ENCODE measurements around the gene TUBD1. TPM values are rescaled to one million over a fixed set of nuclear protein-coding genes. Genes with fewer than 3 reads are reported as not detected.
"Not testable (repeated sequence)": the region's sequence is repeated elsewhere in the genome, so short reads cannot be mapped to it uniquely, and the experiment has no call there.

TUBD1 gene
- total RNA-seq, 2 donors from 2014 or later = 17.5 to 24.1 TPM

DNA sequence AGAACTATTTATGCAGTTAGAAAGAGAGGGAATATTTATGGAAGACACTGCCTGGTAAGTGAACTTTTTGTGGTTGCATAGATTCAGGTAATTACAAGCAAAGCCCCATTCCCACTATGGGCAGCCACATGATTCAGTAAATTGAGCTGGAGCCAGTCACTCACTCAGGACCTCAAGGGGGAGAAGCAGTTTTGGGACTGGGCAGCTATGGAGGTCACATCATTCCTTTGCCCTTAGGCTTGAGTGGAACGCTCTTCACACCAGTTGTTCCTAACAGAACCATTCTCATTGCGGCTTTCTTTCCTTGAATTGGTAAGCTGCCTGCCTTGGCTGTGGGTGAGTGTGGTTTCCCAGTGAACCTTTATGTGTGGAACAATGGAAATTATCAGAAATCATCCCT is 37.4 kb upstream of the TUBD1 start:
- not testable (repeated sequence) for H3K27ac ChIP-seq (ENCODE audit: low read depth, low read length); H3K9me3 ChIP-seq (ENCODE audit: control insufficient read depth, low read length); H3K27me3 Mint-ChIP-seq (ENCODE audit: insufficient read depth); H3K9me3 Mint-ChIP-seq; H3K27me3 ChIP-seq (ENCODE audit: control insufficient read depth, insufficient read depth, low read length, poor library complexity, severe bottlenecking); H3K4me1 ChIP-seq (ENCODE audit: control insufficient read depth, insufficient read depth, low read length); H3K4me3 ChIP-seq (ENCODE audit: low read length); DNase-seq; H3K27ac Mint-ChIP-seq; H3K4me1 Mint-ChIP-seq; H3K4me3 Mint-ChIP-seq; H3K9ac ChIP-seq (ENCODE audit: extremely low read depth, low read length, poor library complexity, severe bottlenecking)
- 96 to 100% methylated on average over 2 of the region's 2 CpGs for WGBS, 2 experiments (ENCODE audit: insufficient coverage in 1 of 2, insufficient read length in 1 of 2)
- peaks cover 44% of the 10 kb centered on the region for H3K36me3 Mint-ChIP-seq (ENCODE audit: low read depth)
- H3K36me3 ChIP-seq (ENCODE audit: control insufficient read depth, insufficient read depth, low read length) = peaks cover 51% of the 10 kb centered on the region

- not testable (repeated sequence) for DNase-seq; H3K9me3 Mint-ChIP-seq; H3K4me1 ChIP-seq (ENCODE audit: control insufficient read depth, insufficient read depth, low read length); H3K9ac ChIP-seq (ENCODE audit: extremely low read depth, low read length, poor library complexity, severe bottlenecking); H3K27me3 ChIP-seq (ENCODE audit: control insufficient read depth, insufficient read depth, low read length, poor library complexity, severe bottlenecking); H3K4me1 Mint-ChIP-seq; H3K27ac ChIP-seq (ENCODE audit: low read depth, low read length); H3K4me3 Mint-ChIP-seq; H3K27me3 Mint-ChIP-seq (ENCODE audit: insufficient read depth); H3K4me3 ChIP-seq (ENCODE audit: low read length); H3K27ac Mint-ChIP-seq; H3K9me3 ChIP-seq (ENCODE audit: control insufficient read depth, low read length)
- H3K36me3 ChIP-seq (ENCODE audit: control insufficient read depth, insufficient read depth, low read length) = peaks cover 28% of the 10 kb centered on the region
- 95 to 98% methylated on average over 5 of the region's 5 CpGs for WGBS, 2 experiments (ENCODE audit: insufficient coverage in 1 of 2, insufficient read length in 1 of 2)
- peaks cover 29% of the 10 kb centered on the region for H3K36me3 Mint-ChIP-seq (ENCODE audit: low read depth)
Measured at GRCh38 chr17:59920637-59921036, 27.9 kb upstream of the TUBD1 start.

DNA sequence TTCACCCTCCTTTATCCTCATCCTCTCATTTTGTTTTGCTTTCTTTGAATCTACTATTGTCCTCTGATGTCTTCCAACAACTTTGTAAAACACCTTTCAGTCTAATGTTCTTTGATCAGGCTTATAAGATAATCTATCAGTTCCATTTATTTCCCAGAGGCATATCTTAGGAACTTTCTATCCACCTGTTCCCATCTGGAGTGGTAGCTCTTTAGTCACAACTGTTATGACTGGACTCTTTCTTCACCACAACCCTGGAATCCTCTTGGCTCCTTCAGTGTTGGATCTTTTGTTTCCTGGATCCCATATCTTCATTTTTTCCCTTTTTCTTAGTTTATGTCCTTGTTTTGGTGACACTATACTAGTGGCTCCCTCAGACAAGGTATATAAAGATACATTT is 23.7 kb upstream of the TUBD1 start:
- no peaks in the 10 kb centered on the region for H3K9me3 Mint-ChIP-seq
- peaks cover 27% of the 10 kb centered on the region for H3K36me3 Mint-ChIP-seq (ENCODE audit: low read depth)
- H3K27me3 Mint-ChIP-seq (ENCODE audit: insufficient read depth) = no peaks in the 10 kb centered on the region
- no peak overlapping the region for H3K4me3 ChIP-seq (ENCODE audit: low read length)
- no peaks in the 10 kb centered on the region for H3K27me3 ChIP-seq (ENCODE audit: control insufficient read depth, insufficient read depth, low read length, poor library complexity, severe bottlenecking)
- H3K4me1 ChIP-seq (ENCODE audit: control insufficient read depth, insufficient read depth, low read length) = no peaks in the 10 kb centered on the region
- DNase-seq = no peak
- H3K27ac Mint-ChIP-seq = no peak overlapping the region
- H3K36me3 ChIP-seq (ENCODE audit: control insufficient read depth, insufficient read depth, low read length) = peaks cover 43% of the 10 kb centered on the region
- H3K4me3 Mint-ChIP-seq = no peak overlapping the region
- no peak overlapping the region for H3K9ac ChIP-seq (ENCODE audit: extremely low read depth, low read length, poor library complexity, severe bottlenecking)
- H3K9me3 ChIP-seq (ENCODE audit: control insufficient read depth, low read length) = no peaks in the 10 kb centered on the region
- TF ChIP-seq, protein P1, sequence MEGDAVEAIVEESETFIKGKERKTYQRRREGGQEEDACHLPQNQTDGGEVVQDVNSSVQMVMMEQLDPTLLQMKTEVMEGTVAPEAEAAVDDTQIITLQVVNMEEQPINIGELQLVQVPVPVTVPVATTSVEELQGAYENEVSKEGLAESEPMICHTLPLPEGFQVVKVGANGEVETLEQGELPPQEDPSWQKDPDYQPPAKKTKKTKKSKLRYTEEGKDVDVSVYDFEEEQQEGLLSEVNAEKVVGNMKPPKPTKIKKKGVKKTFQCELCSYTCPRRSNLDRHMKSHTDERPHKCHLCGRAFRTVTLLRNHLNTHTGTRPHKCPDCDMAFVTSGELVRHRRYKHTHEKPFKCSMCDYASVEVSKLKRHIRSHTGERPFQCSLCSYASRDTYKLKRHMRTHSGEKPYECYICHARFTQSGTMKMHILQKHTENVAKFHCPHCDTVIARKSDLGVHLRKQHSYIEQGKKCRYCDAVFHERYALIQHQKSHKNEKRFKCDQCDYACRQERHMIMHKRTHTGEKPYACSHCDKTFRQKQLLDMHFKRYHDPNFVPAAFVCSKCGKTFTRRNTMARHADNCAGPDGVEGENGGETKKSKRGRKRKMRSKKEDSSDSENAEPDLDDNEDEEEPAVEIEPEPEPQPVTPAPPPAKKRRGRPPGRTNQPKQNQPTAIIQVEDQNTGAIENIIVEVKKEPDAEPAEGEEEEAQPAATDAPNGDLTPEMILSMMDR (conservative IDR thresholded peaks at IDR 0.05) = no peak
- H3K4me1 Mint-ChIP-seq = no peaks in the 10 kb centered on the region
- no peak overlapping the region for H3K27ac ChIP-seq (ENCODE audit: low read depth, low read length)

- TF ChIP-seq, protein P1 (conservative IDR thresholded peaks at IDR 0.05) = peak; percentile 85
- Histone ChIP-seq H3K9ac (ENCODE audit: extremely low read depth, low read length, poor library complexity, severe bottlenecking) (no peak overlapping the region), H3K36me3 (ENCODE audit: control insufficient read depth, insufficient read depth, low read length) (peaks cover 42% of the 10 kb centered on the region), H3K27ac (ENCODE audit: low read depth, low read length) (no peak overlapping the region), H3K27me3 (ENCODE audit: control insufficient read depth, insufficient read depth, low read length, poor library complexity, severe bottlenecking) (no peaks in the 10 kb centered on the region), H3K4me1 (ENCODE audit: control insufficient read depth, insufficient read depth, low read length) (no peaks in the 10 kb centered on the region), H3K4me3 (ENCODE audit: low read length) (no peak overlapping the region), H3K9me3 (ENCODE audit: control insufficient read depth, low read length) (no peaks in the 10 kb centered on the region)
- 88% methylated on average over 1 of the region's 1 CpG; no CpG with 5 or more reads in 1 of the 2 experiments for WGBS, 2 experiments (ENCODE audit: insufficient coverage in 1 of 2, insufficient read length in 1 of 2)
- H3K36me3 Mint-ChIP-seq (ENCODE audit: low read depth) = peaks cover 27% of the 10 kb centered on the region
- no peak overlapping the region for H3K27ac Mint-ChIP-seq
- no peaks in the 10 kb centered on the region for H3K9me3 Mint-ChIP-seq
- no peak for DNase-seq
- H3K27me3 Mint-ChIP-seq (ENCODE audit: insufficient read depth) = no peaks in the 10 kb centered on the region
- no peaks in the 10 kb centered on the region for H3K4me1 Mint-ChIP-seq
- H3K4me3 Mint-ChIP-seq = no peak overlapping the region
Measured at GRCh38 chr17:59914274-59914854, 21.6 kb upstream of the TUBD1 start.

Data from endodermal cell (in vitro differentiated cells).